Measurements from ENCODE around the gene ZBED6. TPM values are rescaled to one million over a fixed set of nuclear protein-coding genes. Genes with fewer than 3 reads are reported as not detected.

The ZBED6 gene
- total and polyA plus RNA-seq, 2 of the 4 experiments (the other 2 are of a cell fraction), result 3.8 to 26.2 TPM

GRCh38 chr1:203777596-203777995 lies 17.8 kb upstream of the ZBED6 start:
- no peak overlapping the region for H3K4me2 ChIP-seq (ENCODE audit: low read depth, low read length)
- no peak overlapping the region for H4K5ac ChIP-seq (ENCODE audit: low read depth, low read length)
- H3K27ac ChIP-seq (ENCODE audit: insufficient read depth, low read length), result no peak overlapping the region
- in situ Hi-C loops (cut with MboI; ENCODE audit: low sequenced_read_pairs) (no loop called here), intact Hi-C loops (cut with micrococcal nuclease) (no loop called here), dilution Hi-C loops (cut with HindIII; ENCODE audit: low sequenced_read_pairs, unreplicated experiment) (no loop called here)
- H2AK5ac ChIP-seq (ENCODE audit: low read depth, low read length), result no peak overlapping the region
- no peak overlapping the region for H2AK9ac ChIP-seq (replicated peaks; ENCODE audit: low read depth, low read length, poor library complexity)
- ChIA-PET POLR2A (ENCODE audit: unreplicated experiment) (no interaction called here), CTCF (no interaction called here)
- no peak overlapping the region for H4K91ac ChIP-seq (ENCODE audit: insufficient read depth, low read depth, low read length)
- no peak overlapping the region for H3K56ac ChIP-seq (ENCODE audit: extremely low read depth, insufficient read depth, low read length)
- no peak overlapping the region for H3K23ac ChIP-seq (ENCODE audit: low read depth, low read length)
- H3K9me1 ChIP-seq (ENCODE audit: insufficient read depth, low read length), result no peaks in the 10 kb centered on the region
- no peak overlapping the region for H2BK15ac ChIP-seq (ENCODE audit: low read depth, low read length)
- no peaks in the 10 kb centered on the region for H3K36me3 ChIP-seq (ENCODE audit: control insufficient read depth, insufficient read depth, low read length)
- H3K9me3 ChIP-seq (ENCODE audit: control insufficient read depth, insufficient read depth, low read length), result no peaks in the 10 kb centered on the region
- H3K4me1 ChIP-seq (ENCODE audit: control insufficient read depth, insufficient read depth, low read length), result no peaks in the 10 kb centered on the region
- no peak overlapping the region for H3K9ac ChIP-seq (ENCODE audit: low read depth, low read length)
- H2AFZ ChIP-seq (replicated peaks; ENCODE audit: low read length, poor library complexity), result no peak overlapping the region
- no peak overlapping the region for H2BK20ac ChIP-seq (ENCODE audit: low read depth, low read length)
- WGBS, 2 experiments (ENCODE audit: extremely low coverage in 2 of 2, insufficient read length in 1 of 2), result no CpG with 5 or more reads among the region's 3 CpGs
- no peak overlapping the region for H3K4me3 ChIP-seq (ENCODE audit: insufficient read depth, low read depth, low read length)
- BruUV-seq (replicated peaks), result no TSS peak
- DNase-seq, result no peak
- no peak overlapping the region for H3K14ac ChIP-seq (replicated peaks; ENCODE audit: low read depth, low read length)
- no peak overlapping the region for H3K18ac ChIP-seq (ENCODE audit: low read depth, low read length)
- no peaks in the 10 kb centered on the region for H4K20me1 ChIP-seq (ENCODE audit: insufficient read depth, low read length)
- no peak for ATAC-seq (ENCODE audit: low read depth)
- no peak overlapping the region for H2BK120ac ChIP-seq (ENCODE audit: low read depth, low read length)
- no peak overlapping the region for H4K8ac ChIP-seq (ENCODE audit: low read depth in 2 of 2, low read length in 2 of 2)
- H3K4ac ChIP-seq (ENCODE audit: low read depth, low read length), result no peak overlapping the region
- H3K79me1 ChIP-seq (ENCODE audit: low read depth in 1 of 2, low read length in 2 of 2), result no peaks in the 10 kb centered on the region
- no peak overlapping the region for H2BK5ac ChIP-seq (ENCODE audit: low read depth, low read length, poor library complexity, severe bottlenecking)
- no peak for TF ChIP-seq RFX5 (IDR thresholded peaks at IDR 0.05; ENCODE audit: low read depth, low read length)
- no peak for TF ChIP-seq POLR2A (IDR thresholded peaks at IDR 0.05; ENCODE audit: low read depth, low read length)
- no peak for TF ChIP-seq FOS (IDR thresholded peaks at IDR 0.05; ENCODE audit: low read depth, low read length)
- no peak for TF ChIP-seq NFE2L2 (IDR thresholded peaks at IDR 0.05; ENCODE audit: low read depth, low read length)
- TF ChIP-seq, protein P1, sequence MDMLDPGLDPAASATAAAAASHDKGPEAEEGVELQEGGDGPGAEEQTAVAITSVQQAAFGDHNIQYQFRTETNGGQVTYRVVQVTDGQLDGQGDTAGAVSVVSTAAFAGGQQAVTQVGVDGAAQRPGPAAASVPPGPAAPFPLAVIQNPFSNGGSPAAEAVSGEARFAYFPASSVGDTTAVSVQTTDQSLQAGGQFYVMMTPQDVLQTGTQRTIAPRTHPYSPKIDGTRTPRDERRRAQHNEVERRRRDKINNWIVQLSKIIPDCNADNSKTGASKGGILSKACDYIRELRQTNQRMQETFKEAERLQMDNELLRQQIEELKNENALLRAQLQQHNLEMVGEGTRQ (IDR thresholded peaks at IDR 0.05; ENCODE audit: low read depth, low read length), result no peak
- no peak for TF ChIP-seq BHLHE40 (IDR thresholded peaks at IDR 0.05; ENCODE audit: low read depth, low read length)
- TF ChIP-seq CHD1 (IDR thresholded peaks at IDR 0.05; ENCODE audit: low read depth, low read length), result no peak
- TF ChIP-seq RAD21 (IDR thresholded peaks at IDR 0.05; ENCODE audit: low read length), result no peak
- TF ChIP-seq SMC3 (IDR thresholded peaks at IDR 0.05; ENCODE audit: low read depth, low read length), result no peak
- no peak for TF ChIP-seq MAZ (IDR thresholded peaks at IDR 0.05; ENCODE audit: borderline replicate concordance, low read depth, low read length)
- TF ChIP-seq, protein P2, sequence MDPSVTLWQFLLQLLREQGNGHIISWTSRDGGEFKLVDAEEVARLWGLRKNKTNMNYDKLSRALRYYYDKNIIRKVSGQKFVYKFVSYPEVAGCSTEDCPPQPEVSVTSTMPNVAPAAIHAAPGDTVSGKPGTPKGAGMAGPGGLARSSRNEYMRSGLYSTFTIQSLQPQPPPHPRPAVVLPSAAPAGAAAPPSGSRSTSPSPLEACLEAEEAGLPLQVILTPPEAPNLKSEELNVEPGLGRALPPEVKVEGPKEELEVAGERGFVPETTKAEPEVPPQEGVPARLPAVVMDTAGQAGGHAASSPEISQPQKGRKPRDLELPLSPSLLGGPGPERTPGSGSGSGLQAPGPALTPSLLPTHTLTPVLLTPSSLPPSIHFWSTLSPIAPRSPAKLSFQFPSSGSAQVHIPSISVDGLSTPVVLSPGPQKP (IDR thresholded peaks at IDR 0.05; ENCODE audit: borderline replicate concordance, low read depth, low read length), result no peak
- no peak for TF ChIP-seq MXI1 (IDR thresholded peaks at IDR 0.05; ENCODE audit: borderline replicate concordance, low read depth, low read length)
- TF ChIP-seq, protein P3, sequence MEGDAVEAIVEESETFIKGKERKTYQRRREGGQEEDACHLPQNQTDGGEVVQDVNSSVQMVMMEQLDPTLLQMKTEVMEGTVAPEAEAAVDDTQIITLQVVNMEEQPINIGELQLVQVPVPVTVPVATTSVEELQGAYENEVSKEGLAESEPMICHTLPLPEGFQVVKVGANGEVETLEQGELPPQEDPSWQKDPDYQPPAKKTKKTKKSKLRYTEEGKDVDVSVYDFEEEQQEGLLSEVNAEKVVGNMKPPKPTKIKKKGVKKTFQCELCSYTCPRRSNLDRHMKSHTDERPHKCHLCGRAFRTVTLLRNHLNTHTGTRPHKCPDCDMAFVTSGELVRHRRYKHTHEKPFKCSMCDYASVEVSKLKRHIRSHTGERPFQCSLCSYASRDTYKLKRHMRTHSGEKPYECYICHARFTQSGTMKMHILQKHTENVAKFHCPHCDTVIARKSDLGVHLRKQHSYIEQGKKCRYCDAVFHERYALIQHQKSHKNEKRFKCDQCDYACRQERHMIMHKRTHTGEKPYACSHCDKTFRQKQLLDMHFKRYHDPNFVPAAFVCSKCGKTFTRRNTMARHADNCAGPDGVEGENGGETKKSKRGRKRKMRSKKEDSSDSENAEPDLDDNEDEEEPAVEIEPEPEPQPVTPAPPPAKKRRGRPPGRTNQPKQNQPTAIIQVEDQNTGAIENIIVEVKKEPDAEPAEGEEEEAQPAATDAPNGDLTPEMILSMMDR (conservative IDR thresholded peaks at IDR 0.05; ENCODE audit: low read depth, low read length), result no peak
- TF ChIP-seq MAFK (IDR thresholded peaks at IDR 0.05; ENCODE audit: low read depth, low read length), result no peak
- no peak for TF ChIP-seq CEBPB (IDR thresholded peaks at IDR 0.05; ENCODE audit: low read depth, low read length)
- TF ChIP-seq RCOR1 (IDR thresholded peaks at IDR 0.05; ENCODE audit: insufficient replicate concordance, low read length), result no peak
- H3K27me3 ChIP-seq (ENCODE audit: control insufficient read depth, insufficient read depth, low read length), result no peaks in the 10 kb centered on the region

Measured in IMR-90 (cell line).